NCI-H446 treated with DMSO at 0.1 percent for 48 hours (cell line): ENCODE results near the gene NLGN1.

Experiments used
- DNase-seq: peaks from one replicate; lab custom pipeline; 2025; lab: John Stamatoyannopoulos, UW

NLGN1 gene

GRCh38 chr3:173632945-173633344 lies 235.4 kb downstream of the NLGN1 start:
- DNase-seq, result no peak

GRCh38 chr3:173635826-173636225 lies 238.3 kb downstream of the NLGN1 start:
- DNase-seq, result no peak

GRCh38 chr3:173639098-173639497 lies 241.6 kb downstream of the NLGN1 start:
- peak; percentile 29 for DNase-seq

DNA sequence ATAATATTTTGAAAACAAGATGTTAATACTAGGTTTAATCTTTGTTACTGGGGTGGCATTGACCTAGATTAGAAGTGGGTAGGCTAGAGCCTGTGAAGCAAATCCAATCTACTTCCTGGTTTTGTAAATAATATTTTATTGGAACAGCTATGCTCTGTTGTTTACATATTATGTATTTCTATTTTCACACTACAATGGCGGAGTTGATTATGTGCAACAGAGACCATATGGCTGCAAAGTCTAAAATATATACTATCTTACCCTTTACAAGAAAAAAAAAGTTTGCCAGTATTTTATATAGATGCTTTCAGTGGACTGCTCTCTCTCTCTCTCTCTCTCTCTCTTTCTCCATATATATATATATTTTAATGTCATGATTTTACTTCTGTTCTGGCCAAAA lies 244.2 kb downstream of the NLGN1 start:
- DNase-seq, result no peak

- DNase-seq, result no peak
These were observed 246.8 kb downstream of the NLGN1 start for GRCh38 chr3:173644086-173645082.

GRCh38 chr3:173650596-173650995 lies 253.1 kb downstream of the NLGN1 start:
- no peak for DNase-seq

DNA sequence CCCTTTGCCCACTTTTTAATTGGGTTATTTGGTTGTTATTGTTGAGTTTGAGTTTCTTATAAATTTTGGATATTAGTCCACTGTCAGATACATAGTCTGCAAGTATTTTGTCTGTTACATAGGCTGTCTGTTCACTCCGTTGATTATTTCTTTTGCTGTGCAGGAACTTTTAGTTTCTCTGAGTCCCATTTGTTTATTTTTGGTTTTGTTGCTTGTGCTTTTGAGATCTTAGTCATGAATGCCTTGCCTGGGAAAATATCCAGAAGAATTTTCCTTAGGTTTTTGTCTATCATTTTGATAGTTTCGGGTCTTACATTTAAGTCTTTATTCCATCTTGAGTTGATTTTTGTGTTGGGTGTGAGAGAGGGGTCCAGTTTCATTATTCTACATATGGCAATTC lies 254.5 kb downstream of the NLGN1 start:
- no peak for DNase-seq

GRCh38 chr3:173653781-173654180 lies 256.2 kb downstream of the NLGN1 start:
- peak; percentile 84 for DNase-seq

DNA sequence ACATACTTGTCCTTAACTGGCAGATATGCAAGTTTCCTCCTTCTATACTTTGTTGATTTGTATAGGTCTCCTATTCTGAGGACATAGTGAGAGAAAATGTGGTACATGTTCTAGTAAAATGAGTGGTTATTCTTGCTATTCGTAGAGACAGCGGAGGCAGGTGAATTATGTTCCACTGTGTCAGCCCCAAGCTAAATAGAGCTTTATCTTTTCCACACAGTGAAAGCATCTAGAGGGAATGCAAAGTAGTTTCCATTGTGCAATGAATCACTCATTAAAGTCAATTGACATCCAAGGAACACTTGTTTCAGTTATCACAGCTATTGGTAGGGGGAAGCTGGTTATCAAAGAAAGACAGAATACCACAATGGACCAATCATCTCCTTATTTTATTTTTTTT lies 262.4 kb downstream of the NLGN1 start:
- no peak for DNase-seq

- DNase-seq, result peak; percentile 64
These were observed 263.2 kb downstream of the NLGN1 start for GRCh38 chr3:173660645-173661299.

- DNase-seq, result no peak
These were observed 266.2 kb downstream of the NLGN1 start for GRCh38 chr3:173663696-173664111.

DNA sequence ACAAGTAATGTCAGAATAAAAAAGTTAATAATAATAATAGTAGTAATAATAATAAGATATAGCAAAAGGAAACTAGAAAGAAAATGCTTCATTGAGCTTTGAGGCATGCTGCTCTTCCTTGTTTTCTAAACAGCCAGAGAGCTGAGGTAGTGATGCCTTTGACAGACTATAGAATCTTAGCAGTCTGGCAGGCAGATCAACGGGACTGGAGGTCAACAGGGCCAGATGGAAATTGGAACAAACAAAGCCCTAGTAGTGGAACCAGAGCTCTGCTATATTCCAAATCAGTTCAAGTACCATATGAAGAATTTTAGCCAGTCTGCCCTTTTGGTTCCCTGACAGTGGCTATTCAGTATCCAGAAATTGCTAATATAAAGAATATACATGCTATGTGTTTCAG lies 278.6 kb downstream of the NLGN1 start:
- DNase-seq, result peak; percentile 18

- no peak for DNase-seq
These were observed 283.7 kb downstream of the NLGN1 start for GRCh38 chr3:173681188-173681678.

DNA sequence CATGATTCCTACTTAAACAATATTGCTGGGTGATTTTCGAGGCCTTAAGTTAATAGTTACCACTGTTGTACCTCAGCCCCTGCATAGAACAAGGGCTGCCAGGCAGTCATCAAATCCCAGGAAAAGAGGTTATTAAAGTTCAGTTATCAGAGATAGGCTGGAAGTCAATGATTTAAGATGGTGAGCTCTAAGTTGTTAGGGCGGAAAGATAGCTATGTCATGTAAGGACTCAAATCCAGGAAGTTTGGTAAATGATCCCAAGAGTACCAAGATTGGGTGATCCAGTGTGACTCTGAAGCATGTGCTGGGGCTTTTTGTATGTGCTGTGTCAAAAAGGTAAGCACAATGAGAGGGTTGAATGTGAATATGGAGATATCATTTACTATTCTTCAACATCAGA lies 287.9 kb downstream of the NLGN1 start:
- no peak for DNase-seq

GRCh38 chr3:173688216-173688842 lies 290.8 kb downstream of the NLGN1 start:
- no peak for DNase-seq

- peak; percentile 65 for DNase-seq
These were observed 293.1 kb downstream of the NLGN1 start for GRCh38 chr3:173690542-173691180.

DNA sequence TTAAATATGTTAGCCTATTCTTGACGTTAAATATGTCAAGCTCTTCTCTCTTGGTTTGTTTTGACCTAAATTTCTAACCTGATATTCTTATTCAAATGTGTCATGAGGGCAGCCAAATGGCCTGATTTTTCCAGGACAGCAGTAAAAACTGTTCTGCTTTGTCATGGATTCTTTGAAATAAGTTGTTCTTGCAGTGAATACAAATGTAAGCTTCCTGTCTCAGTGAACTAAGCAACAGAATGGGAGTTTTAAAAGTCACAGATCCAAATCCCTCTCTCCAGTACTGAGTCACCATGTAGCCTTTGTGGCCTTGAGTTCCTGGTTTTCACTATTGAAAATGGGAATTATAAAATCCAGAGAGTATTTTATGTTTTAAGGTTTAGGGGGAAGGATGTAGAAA lies 301.8 kb downstream of the NLGN1 start:
- no peak for DNase-seq

GRCh38 chr3:173700336-173700735 lies 302.8 kb downstream of the NLGN1 start:
- DNase-seq, result no peak

- DNase-seq, result no peak
These were observed 305.0 kb downstream of the NLGN1 start for GRCh38 chr3:173702561-173702960.

- DNase-seq, result no peak
These were observed 306.2 kb downstream of the NLGN1 start for GRCh38 chr3:173703771-173704170.

DNA sequence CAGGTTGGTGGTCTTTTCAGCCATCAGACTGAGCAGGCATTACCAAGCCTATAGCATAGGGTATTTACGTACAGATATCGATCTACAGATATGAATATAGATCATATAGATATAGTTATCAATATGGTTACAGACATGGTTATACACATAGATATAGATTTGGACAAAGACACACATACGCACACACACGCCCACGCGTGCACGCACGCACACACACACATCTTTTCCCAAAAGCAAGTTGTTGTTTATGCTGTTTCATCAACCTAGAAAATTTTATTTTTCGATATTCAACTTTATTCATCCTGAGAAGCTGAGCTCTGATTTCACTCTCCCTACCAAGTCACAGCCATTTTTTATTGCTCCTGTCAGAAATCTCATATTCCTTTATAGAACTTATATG lies 309.1 kb downstream of the NLGN1 start:
- DNase-seq, result no peak

DNA sequence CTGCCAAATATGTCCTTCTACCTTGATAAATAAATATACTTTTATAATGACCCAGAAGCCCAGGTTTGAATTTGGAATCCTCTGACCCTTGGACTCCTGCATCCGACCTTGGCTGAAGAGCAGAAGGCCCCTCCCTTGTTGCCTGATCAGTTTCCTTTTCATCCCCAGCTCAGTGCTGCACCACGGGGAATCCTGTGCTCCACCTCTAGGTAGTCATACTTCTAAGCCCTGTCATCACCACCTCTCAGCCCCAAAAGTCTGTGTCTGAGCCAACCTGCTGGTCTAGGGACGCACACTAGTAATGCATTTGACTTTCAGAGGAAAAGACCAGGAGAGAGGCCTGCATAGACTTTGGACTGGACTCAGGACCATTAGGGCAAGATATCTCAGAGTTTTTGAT lies 310.6 kb downstream of the NLGN1 start:
- no peak for DNase-seq
